H54 (cell line): ENCODE measurements around the gene NTRK2.

Source experiments
- DNase-seq: peaks from one replicate; pipeline ENCODE4 v3.0.0; 2011; ENCODE audit warnings: low spot score, mixed read lengths; ENCODE audit not compliant: insufficient read length
- FAIRE-seq: peaks from 3 replicates; lab custom pipeline; 2011; peaks lifted over from hg19 to GRCh38; lab: Jason Lieb, UNC
- POLR2A ChIP-seq: IDR thresholded peaks from 2 replicates; pipeline ENCODE4 v1.6.1; 2011; ENCODE audit warnings: low read depth, mild to moderate bottlenecking, low read length

NTRK2 gene

GRCh38 chr9:84924266-84924665 is 254.7 kb downstream of the NTRK2 start:
- TF ChIP-seq POLR2A = no peak
- DNase-seq = no peak
- no peak for FAIRE-seq

- FAIRE-seq = no peak
- DNase-seq = no peak
- TF ChIP-seq POLR2A = no peak
These were observed 255.8 kb downstream of the NTRK2 start for GRCh38 chr9:84925225-84925872.

GRCh38 chr9:84926793-84927192 is 257.3 kb downstream of the NTRK2 start:
- FAIRE-seq = no peak
- no peak for TF ChIP-seq POLR2A
- DNase-seq = no peak

GRCh38 chr9:84928419-84928818 is 258.9 kb downstream of the NTRK2 start:
- no peak for TF ChIP-seq POLR2A
- DNase-seq = no peak
- no peak for FAIRE-seq

GRCh38 chr9:84929068-84929467 is 259.5 kb downstream of the NTRK2 start:
- FAIRE-seq = no peak

GRCh38 chr9:84932915-84933527 is 263.5 kb downstream of the NTRK2 start:
- DNase-seq (no peak), FAIRE-seq (peak; percentile 80)
- TF ChIP-seq POLR2A = no peak

More at GRCh38 chr9:84929068-84929467, 259.5 kb downstream of the NTRK2 start:
- no peak for DNase-seq
- no peak for TF ChIP-seq POLR2A

- FAIRE-seq = no peak
- no peak for DNase-seq
- TF ChIP-seq POLR2A = no peak
These were observed 266.1 kb downstream of the NTRK2 start for GRCh38 chr9:84935528-84936117.

GRCh38 chr9:84937180-84937579 is 267.7 kb downstream of the NTRK2 start:
- no peak for DNase-seq
- TF ChIP-seq POLR2A = no peak
- FAIRE-seq = no peak

- FAIRE-seq = no peak
- no peak for DNase-seq
- no peak for TF ChIP-seq POLR2A
These were observed 268.1 kb downstream of the NTRK2 start for GRCh38 chr9:84937581-84937980.

GRCh38 chr9:84939774-84940173 is 270.2 kb downstream of the NTRK2 start:
- FAIRE-seq (no peak), DNase-seq (no peak)
- no peak for TF ChIP-seq POLR2A

GRCh38 chr9:84940294-84940693 is 270.8 kb downstream of the NTRK2 start:
- no peak for FAIRE-seq
- no peak for DNase-seq

GRCh38 chr9:84941792-84942191 is 272.3 kb downstream of the NTRK2 start:
- TF ChIP-seq POLR2A = no peak
- DNase-seq = no peak
- no peak for FAIRE-seq

More at GRCh38 chr9:84940294-84940693, 270.8 kb downstream of the NTRK2 start:
- TF ChIP-seq POLR2A = no peak

- FAIRE-seq (no peak), DNase-seq (no peak)
- no peak for TF ChIP-seq POLR2A
These were observed 274.0 kb downstream of the NTRK2 start for GRCh38 chr9:84943482-84944050.

- DNase-seq = no peak
- FAIRE-seq = no peak
- no peak for TF ChIP-seq POLR2A
These were observed 276.5 kb downstream of the NTRK2 start for GRCh38 chr9:84945878-84946538.
